Stomach smooth muscle (tissue), 2 donors: Measurements from ENCODE around the gene MYL10.

Experiments used
- H3K27ac ChIP-seq: one replicate; pipeline ENCODE4 v1.7.0; 2013; ENCODE audit warnings: mild to moderate bottlenecking, low read length, inconsistent platforms
- H3K27me3 ChIP-seq, 2 donors: one replicate each; pipeline ENCODE4 v1.7.0; 2013; ENCODE audit warnings: low read length in 2 of 2; ENCODE audit not compliant: insufficient read depth in 2 of 2, control insufficient read depth in 1 of 2
- H3K36me3 ChIP-seq, 2 donors: one replicate each; pipeline ENCODE4 v1.7.0; 2013; ENCODE audit warnings: low read length in 2 of 2; ENCODE audit not compliant: control insufficient read depth in 2 of 2, insufficient read depth in 2 of 2
- H3K4me1 ChIP-seq: one replicate; pipeline ENCODE4 v1.7.0; 2013; ENCODE audit warnings: low read length; ENCODE audit not compliant: control insufficient read depth, insufficient read depth
- H3K4me3 ChIP-seq, 2 donors: one replicate each; pipeline ENCODE4 v1.7.0; 2013; ENCODE audit warnings: low read length in 2 of 2
- H3K9ac ChIP-seq, 2 donors: one replicate each; pipeline ENCODE4 v1.7.0; 2013; ENCODE audit warnings: low read length in 2 of 2, mild to moderate bottlenecking in 1 of 2
- H3K9me3 ChIP-seq, 2 donors: one replicate each; pipeline ENCODE4 v1.7.0; 2013; ENCODE audit warnings: low read length in 2 of 2; ENCODE audit not compliant: control insufficient read depth in 2 of 2
- donor health status: healthy.
- donor health status: Pancreatic carcinoma.

Gene MYL10

GRCh38 chr7:101629171-101629570 lies at the start of gene MYL10:
Gene MYL10 (minus strand): TSS chr7:101629296. CDS start chr7:101629118, 178 bp downstream.
- Histone ChIP-seq H3K27me3 (peaks cover 12 to 17% of the 10 kb centered on the region in 2 donors), H3K36me3 (no peaks in the 10 kb centered on the region), H3K27ac (no peak within 1 kb of the TSS), H3K4me3 (no peak within 1 kb of the TSS), H3K4me1 (no peaks in the 10 kb centered on the region), H3K9me3 (peaks cover 0 to 7% of the 10 kb centered on the region in 2 donors), H3K9ac (no peak within 1 kb of the TSS)

GRCh38 chr7:101678658-101679057 lies 49.6 kb upstream of the MYL10 start:
- H3K27me3 ChIP-seq = no peaks in the 10 kb centered on the region
- no peak overlapping the region for H3K27ac ChIP-seq
- no peaks in the 10 kb centered on the region for H3K36me3 ChIP-seq
- H3K9ac ChIP-seq = no peak overlapping the region
- peaks cover 10% of the 10 kb centered on the region for H3K4me1 ChIP-seq
- no peak overlapping the region for H3K4me3 ChIP-seq
- H3K9me3 ChIP-seq = no peaks in the 10 kb centered on the region

GRCh38 chr7:101677797-101678479 lies 48.8 kb upstream of the MYL10 start:
- H3K27ac ChIP-seq = no peak overlapping the region
- no peaks in the 10 kb centered on the region for H3K36me3 ChIP-seq
- H3K9me3 ChIP-seq = peaks cover 4 to 6% of the 10 kb centered on the region in 2 donors
- H3K4me3 ChIP-seq = no peak overlapping the region
- H3K4me1 ChIP-seq = peaks cover 10% of the 10 kb centered on the region
- no peaks in the 10 kb centered on the region for H3K27me3 ChIP-seq
- H3K9ac ChIP-seq = no peak overlapping the region

GRCh38 chr7:101677391-101677790 lies 48.3 kb upstream of the MYL10 start:
- Histone ChIP-seq H3K27ac (no peak overlapping the region), H3K9me3 (peaks cover 4 to 6% of the 10 kb centered on the region in 2 donors), H3K27me3 (no peaks in the 10 kb centered on the region), H3K4me1 (peaks cover 10% of the 10 kb centered on the region), H3K36me3 (no peaks in the 10 kb centered on the region), H3K9ac (no peak overlapping the region), H3K4me3 (no peak overlapping the region)

- Histone ChIP-seq H3K36me3 (no peaks in the 10 kb centered on the region), H3K9ac (no peak overlapping the region), H3K9me3 (peaks cover 4 to 6% of the 10 kb centered on the region in 2 donors), H3K4me1 (peaks cover 10% of the 10 kb centered on the region), H3K4me3 (no peak overlapping the region), H3K27me3 (no peaks in the 10 kb centered on the region), H3K27ac (no peak overlapping the region)
These were observed 47.9 kb upstream of the MYL10 start for GRCh38 chr7:101676956-101677355.

GRCh38 chr7:101676062-101676598 lies 47.0 kb upstream of the MYL10 start:
- H3K27ac ChIP-seq = no peak overlapping the region
- no peak overlapping the region for H3K9ac ChIP-seq
- peaks cover 4 to 6% of the 10 kb centered on the region in 2 donors for H3K9me3 ChIP-seq
- H3K4me3 ChIP-seq = no peak overlapping the region
- H3K27me3 ChIP-seq = no peaks in the 10 kb centered on the region
- H3K36me3 ChIP-seq = no peaks in the 10 kb centered on the region
- peaks cover 4% of the 10 kb centered on the region for H3K4me1 ChIP-seq

- Histone ChIP-seq H3K9ac (no peak overlapping the region), H3K9me3 (peaks cover 4 to 6% of the 10 kb centered on the region in 2 donors), H3K4me1 (no peaks in the 10 kb centered on the region), H3K27ac (no peak overlapping the region), H3K4me3 (no peak overlapping the region), H3K27me3 (no peaks in the 10 kb centered on the region), H3K36me3 (no peaks in the 10 kb centered on the region)
These were observed 45.3 kb upstream of the MYL10 start for GRCh38 chr7:101674439-101674838.

GRCh38 chr7:101673951-101674350 lies 44.9 kb upstream of the MYL10 start:
- Histone ChIP-seq H3K4me3 (no peak overlapping the region), H3K4me1 (no peaks in the 10 kb centered on the region), H3K36me3 (no peaks in the 10 kb centered on the region), H3K27ac (no peak overlapping the region), H3K9me3 (peaks cover 4 to 6% of the 10 kb centered on the region in 2 donors), H3K27me3 (no peaks in the 10 kb centered on the region), H3K9ac (no peak overlapping the region)

GRCh38 chr7:101673315-101673714 lies 44.2 kb upstream of the MYL10 start:
- H3K4me3 ChIP-seq = no peak overlapping the region
- H3K36me3 ChIP-seq = no peaks in the 10 kb centered on the region
- H3K27ac ChIP-seq = no peak overlapping the region
- H3K27me3 ChIP-seq = no peaks in the 10 kb centered on the region
- H3K9me3 ChIP-seq = peaks cover 4 to 6% of the 10 kb centered on the region in 2 donors
- no peak overlapping the region for H3K9ac ChIP-seq
- no peaks in the 10 kb centered on the region for H3K4me1 ChIP-seq

GRCh38 chr7:101671371-101672356 lies 42.6 kb upstream of the MYL10 start:
- Histone ChIP-seq H3K27ac (no peak overlapping the region), H3K9ac (no peak overlapping the region), H3K36me3 (no peaks in the 10 kb centered on the region), H3K9me3 (peaks cover 4 to 6% of the 10 kb centered on the region in 2 donors), H3K27me3 (no peaks in the 10 kb centered on the region), H3K4me1 (no peaks in the 10 kb centered on the region), H3K4me3 (no peak overlapping the region)
